ENCODE results near the gene LNP1.

- TF ChIP-seq CTCF (IDR thresholded peaks at IDR 0.05; ENCODE audit: low read depth, low read length) = no peak
- TF ChIP-seq POLR2A (IDR thresholded peaks at IDR 0.05; ENCODE audit: extremely low read depth, insufficient read length) = no peak
- no peak for TF ChIP-seq MAX (IDR thresholded peaks at IDR 0.05; ENCODE audit: low read depth, low read length)
Observed at GRCh38 chr3:100396967-100397366, 4.4 kb upstream of the LNP1 start.
